ENCODE measurements around the gene TRIO.
"Not testable (repeated sequence)": the region's sequence is repeated elsewhere in the genome, so short reads cannot be mapped to it uniquely, and the experiment has no call there.

The TRIO gene

DNA sequence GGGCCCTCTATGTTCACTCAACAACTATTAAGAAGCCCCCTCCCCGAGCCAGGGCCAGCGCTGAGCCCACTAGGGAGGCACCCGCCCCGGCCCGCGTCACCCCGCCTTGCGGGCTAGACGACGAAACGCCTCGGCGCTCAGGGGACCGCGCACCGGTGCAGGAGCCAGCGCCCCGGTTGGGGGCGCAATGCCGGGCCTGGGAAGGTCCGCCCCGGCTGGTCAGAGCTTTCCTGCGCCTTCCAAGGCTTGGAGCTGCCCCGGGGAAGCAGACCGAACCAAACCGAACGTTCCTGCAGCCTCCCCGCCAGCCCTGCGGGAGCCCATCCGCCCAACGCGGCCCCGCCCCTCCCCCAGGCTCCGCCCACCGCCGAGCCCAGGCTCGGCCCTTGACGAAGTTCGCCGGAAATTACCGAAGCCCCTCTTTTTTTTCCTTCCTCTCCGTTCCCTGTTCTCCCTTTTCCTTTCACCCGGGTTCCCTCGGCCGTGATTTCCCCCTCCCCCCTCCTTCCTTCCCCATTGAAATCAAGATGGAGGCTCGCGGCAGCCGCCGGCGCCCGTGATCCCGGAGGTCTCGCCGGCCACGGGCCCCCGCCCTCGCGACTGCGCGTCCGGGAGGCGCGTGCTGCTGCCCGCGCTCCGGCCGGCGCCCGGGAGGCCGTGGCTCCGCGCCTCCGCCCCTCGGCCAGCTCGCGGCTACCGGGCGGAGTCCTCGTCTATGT is at the start of gene TRIO:
Gene TRIO (plus strand): TSS at position 516 of the 719 bp plus-strand sequence. CDS start 384 bp downstream, outside the sequence.
- peak; percentile 63 to 94 (median 86) for DNase-seq

- DNase-seq = not testable (repeated sequence)
Observed at GRCh38 chr5:14097380-14097779, 45.8 kb upstream of the TRIO start.

DNA sequence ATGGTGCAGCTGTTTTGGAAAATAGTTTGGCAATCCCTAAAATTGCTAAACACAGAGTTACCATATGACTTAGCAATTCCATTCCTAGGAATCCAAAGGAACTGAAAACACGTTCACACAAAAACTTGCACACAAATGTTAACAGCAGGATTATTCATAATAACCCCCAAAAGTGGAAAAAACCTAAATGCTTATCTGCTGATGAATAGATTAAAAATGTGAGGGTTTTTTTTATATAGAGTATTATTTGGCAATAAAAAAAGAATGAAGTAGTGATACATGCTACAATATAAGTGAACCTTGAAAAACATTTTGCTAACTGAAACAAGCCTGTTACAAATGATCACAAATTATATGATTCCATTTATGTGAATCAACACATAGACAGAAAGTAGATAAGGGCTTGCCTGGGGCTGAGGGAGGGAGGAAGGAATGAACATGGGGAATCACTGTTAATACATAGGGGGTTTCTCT is 45.1 kb upstream of the TRIO start:
- no peak for DNase-seq

DNA sequence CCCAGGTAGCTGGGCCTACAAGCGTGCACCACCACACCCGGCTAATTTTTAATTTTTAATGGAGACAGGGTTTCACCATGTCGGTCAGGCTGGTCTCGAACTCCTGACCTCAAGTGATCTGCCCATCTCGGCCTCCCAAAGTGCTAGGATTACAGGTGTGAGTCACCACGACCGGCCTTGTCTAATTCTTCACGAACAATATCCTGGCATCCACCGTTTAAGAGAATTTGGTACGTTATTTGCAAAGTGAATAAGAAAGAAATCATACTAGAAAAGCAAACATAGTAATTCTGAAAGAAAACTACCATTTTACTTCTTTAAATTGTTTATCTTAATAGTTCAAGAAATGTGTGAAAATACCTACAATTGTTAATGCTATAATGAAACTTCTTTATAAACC is 42.9 kb upstream of the TRIO start:
- DNase-seq = no peak

DNA sequence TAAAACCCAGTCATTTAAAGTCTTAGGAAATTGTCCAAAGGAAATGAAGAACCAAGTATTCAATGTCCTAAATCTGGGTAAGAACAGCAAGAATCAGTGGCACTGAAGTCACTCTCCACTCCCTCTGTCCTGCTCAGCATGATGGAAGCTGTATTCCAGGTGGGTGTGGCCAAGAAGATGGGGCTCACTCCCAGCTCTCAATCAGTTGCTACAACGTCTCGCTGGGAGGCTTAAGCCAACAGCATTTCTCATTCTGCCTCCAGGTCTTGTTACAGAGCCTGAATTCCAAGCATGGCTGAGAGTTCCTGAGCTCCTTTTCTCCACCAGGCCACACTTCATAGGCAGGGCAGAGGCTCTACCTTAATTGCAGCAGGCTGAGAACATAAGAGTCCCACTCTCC is 41.2 kb upstream of the TRIO start:
- DNase-seq = no peak

- DNase-seq = no peak
Observed at GRCh38 chr5:14102666-14103065, 40.5 kb upstream of the TRIO start.

DNA sequence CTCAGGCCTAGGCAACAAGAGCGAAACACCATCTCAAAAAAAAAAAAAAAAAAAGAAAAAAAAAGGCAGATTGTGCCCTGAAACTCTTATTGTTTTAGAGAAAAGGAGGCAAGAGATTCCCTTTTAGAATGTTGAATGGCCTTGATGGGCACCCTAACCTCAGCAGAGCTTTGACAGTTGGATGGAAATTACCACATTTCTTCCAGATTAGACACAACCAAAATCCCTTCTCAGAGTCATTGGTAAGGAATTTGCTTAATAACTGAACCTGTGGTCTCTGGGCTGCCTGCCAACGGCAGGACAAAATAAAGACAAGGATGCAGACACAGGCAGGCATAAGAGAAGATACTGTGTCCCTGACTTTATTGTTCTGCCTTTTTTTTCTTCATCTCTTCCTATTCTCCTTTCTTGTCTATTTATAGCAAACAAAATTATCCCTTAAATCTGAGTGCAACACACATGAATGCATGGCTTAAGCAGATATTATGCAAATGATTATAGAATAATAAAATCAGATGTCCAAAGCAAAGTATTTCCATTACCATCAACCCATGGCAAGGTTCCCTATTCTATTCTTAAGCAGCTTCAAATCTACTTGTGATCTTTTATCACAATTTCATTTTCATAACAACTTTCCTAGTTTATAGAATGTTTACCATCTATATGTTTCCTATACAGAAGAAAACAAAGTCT is 37.3 kb upstream of the TRIO start:
- DNase-seq = no peak

- no peak for DNase-seq
Observed at GRCh38 chr5:14107536-14107935, 35.6 kb upstream of the TRIO start.

DNA sequence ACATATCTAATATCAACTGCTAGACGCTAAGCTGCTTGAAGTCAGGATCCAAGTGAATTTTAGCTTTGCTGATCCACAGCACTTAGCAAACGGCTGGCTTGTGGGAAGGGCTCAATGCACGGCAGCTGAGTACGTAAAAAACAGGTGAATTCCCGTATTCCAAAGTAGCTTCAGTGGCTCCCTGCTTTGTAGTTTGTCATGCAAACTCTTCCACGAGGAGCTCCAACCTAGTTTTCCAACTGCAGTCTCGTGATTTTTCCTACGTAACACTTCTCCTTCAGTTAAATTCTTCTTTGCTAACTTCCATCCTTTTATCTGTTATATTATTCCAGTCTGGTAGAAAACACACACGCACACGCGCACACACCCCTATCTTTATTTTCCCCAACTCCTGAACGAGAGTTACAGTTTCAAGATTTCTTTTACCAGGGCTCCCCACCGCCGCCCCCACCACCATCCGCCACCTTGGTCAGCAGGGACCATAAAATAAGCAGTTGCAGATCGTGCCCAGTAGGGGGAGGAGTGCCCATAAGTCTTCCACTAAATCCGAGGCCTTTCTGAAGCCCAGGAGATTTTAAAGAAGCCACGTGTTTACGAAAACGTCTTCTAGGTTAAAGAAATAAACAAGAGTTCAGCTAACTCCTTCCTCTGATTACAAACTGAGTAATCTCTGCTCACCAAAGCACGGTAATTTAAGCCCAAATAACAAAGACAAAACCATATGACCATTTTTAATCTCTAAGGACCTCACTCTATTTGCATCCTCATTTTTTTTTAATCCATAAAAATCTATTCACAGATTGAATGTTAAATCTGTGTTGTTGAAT is 34.8 kb upstream of the TRIO start:
- DNase-seq = peak in 30 of 51 donors; percentile 0 to 67 (median 22)

- no peak for DNase-seq
Observed at GRCh38 chr5:14109041-14109747, 33.9 kb upstream of the TRIO start.

GRCh38 chr5:14109771-14110170 is 33.4 kb upstream of the TRIO start:
- no peak for DNase-seq

GRCh38 chr5:14110196-14110595 is 32.9 kb upstream of the TRIO start:
- no peak for DNase-seq

DNA sequence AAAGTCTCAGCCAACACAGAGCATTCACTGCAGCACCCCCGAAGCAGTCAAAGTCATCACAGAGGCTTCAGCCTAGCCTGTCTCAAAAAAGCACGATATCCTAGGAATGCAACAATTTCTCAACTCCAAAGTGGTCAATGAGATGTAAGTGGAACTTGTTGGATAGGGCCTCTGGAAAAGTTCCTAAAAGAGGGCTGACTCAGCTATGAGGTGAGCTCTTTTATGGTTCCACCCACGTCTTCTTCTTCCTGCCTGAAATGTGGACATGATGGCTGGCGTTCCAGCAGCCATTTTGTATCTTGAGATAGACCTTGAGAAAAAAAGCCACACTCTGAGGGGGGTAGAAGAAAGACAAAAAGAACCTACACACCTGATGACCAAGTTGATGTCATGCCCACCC is 32.5 kb upstream of the TRIO start:
- no peak for DNase-seq

GRCh38 chr5:14112998-14113652 is 30.0 kb upstream of the TRIO start:
- no peak for DNase-seq

DNA sequence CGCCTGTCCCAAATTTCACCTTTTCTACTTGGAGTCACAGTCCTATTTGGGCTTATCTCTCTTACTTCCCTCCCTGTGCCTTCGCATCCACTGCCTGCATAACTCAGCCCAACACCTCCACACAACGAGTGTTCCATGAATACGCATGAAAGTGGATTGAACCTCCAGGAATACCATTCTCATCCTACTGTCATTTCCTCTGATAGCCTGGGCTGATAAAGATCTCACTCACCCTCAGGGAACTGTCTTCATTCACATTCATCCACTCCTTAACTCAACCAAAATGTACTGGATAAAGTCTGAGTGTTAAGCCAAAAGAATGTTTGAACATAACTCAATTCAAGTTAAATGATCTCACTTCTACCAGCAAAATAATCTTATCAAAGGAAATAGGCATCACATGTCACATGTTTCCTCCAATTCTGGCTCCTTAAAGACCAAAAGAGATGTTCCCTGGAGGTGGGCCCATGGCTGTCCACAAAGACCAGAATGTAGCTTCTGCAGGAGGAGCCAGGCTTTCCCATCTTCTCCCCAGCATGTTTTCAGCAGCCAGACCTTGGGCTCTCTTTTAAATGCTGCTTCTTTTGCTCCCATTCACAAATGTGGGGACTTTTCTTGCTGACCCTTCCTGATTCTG is 28.4 kb upstream of the TRIO start:
- no peak for DNase-seq

DNA sequence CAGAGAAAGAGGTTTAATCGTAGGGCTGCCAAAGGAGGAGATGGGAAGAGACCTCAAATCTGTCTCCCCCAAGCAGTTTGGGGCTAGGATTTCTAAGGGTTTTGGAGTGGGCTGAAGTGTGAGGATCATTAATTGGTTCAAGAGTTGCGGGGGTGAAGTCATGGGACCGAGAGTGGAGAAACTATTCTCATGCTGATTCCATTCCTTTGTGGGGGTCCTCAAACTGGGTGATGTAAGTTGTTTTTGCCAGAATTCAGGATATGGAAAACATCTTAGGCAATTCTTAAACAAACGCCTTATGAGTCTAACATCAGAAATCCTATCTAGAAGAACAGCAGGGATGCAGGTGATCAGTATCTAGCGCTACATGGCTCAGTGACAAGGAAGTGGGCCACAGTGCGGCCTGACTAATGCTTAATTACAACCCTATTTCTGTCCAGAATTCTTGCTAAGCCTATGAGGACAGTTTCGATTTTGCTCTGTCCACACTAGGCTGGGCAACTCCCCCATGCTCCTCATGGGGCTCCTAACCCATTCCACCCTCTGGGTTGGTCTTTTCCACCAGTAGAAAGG is 27.7 kb upstream of the TRIO start:
- no peak for DNase-seq

DNA sequence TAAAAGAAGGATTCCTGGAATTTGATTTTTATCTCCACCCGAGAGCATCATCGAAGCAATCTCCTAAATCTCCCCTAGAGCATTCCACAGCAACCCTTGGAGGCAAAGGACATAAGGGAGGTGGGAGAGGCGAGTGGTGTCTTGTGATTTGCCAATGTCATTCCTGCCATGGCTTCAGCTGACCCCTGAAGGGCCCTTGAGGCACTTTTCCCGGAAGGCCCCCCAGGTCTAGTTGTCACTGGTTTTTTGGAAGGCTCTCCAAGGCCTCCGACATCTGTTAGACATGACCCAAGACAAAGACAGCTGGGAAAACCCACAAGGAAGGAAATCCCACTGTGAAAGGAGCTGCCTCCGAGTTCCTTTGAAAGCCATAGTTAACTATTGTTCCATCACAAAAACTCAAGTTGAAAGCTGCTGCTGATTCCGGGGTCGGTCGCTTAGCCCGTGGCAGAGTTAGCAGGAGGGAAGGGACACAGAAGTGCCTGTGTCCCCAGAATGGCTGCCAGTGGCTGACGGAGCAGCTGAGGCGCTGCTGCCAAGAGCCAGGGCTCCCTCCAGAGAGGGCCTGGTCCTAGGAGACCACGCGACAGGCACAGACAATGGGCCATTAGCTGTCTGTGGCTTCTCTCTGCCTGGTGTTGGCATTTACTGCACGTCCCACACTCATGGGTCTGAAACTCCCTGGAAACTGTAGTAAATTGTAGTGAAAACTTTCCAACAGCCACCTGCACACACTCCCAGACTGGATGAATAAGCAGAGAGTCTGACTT is 24.4 kb upstream of the TRIO start:
- DNase-seq = peak in 50 of 51 donors; percentile 8 to 97 (median 82)

DNA sequence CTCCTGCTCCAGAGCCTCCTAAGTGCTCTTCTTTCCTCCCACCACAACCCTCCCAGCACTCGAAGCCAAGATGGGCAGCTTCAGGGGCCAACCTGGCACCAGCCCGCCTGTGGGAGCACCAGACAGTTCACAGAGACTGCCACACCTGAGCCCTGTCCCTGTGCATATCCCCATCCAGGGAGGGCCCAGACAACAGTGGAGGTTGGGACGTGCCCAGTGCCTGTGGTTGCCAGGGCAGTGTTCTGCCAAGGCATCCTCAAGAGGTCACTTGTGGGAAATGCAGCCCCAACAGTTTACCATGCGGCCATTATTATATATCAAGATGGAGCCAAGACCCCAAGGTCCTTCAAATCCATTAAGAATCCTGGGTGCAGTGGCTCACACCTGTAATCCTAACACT is 23.0 kb upstream of the TRIO start:
- peak in 1 of 51 donors; percentile 3 for DNase-seq

- DNase-seq = no peak
Observed at GRCh38 chr5:14121552-14121951, 21.6 kb upstream of the TRIO start.
